Measurements from ENCODE around the gene FAM162A. TPM values are rescaled to one million over a fixed set of nuclear protein-coding genes. Genes with fewer than 3 reads are reported as not detected.
"Not testable (repeated sequence)": the region's sequence is repeated elsewhere in the genome, so short reads cannot be mapped to it uniquely, and the experiment has no call there.

Gene FAM162A
- total RNA-seq, 1 experiment from 2014 or later, result 32.7 TPM

- DNase-seq (ENCODE audit: extremely low read depth, low read depth), result no peak
Measured at GRCh38 chr3:122415104-122415744, 31.2 kb downstream of the FAM162A start.

- peak; percentile 95 for DNase-seq (ENCODE audit: extremely low read depth, low read depth)
Measured at GRCh38 chr3:122415762-122416654, 32.0 kb downstream of the FAM162A start, which contains the start of gene WDR5B. WDR5B (minus strand) TSS chr3:122416062; CDS start chr3:122415528, 534 bp downstream.

GRCh38 chr3:122416966-122417365 is 33.0 kb downstream of the FAM162A start:
- no peak for DNase-seq (ENCODE audit: extremely low read depth, low read depth)

- DNase-seq (ENCODE audit: extremely low read depth, low read depth), result no peak
Measured at GRCh38 chr3:122421101-122421500, 37.1 kb downstream of the FAM162A start.

DNA sequence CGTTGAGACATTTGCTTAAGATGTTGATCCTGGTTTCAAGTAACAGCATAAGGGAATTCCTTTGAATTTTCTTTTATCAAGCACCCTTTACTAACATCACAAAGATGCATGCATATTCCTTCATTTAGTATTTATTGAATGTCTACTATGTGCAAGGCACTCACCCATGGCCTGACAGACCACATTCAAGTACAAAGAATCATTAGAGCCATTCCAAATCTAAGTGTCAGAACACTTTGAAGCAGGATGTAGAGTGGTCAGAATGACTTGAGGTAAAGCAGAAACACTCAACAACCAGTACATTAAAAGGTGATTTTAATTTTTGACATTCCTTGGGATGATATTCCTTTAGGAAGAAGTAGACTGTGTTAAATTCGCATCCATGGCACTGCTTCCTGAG is 37.9 kb downstream of the FAM162A start:
- no peak for DNase-seq (ENCODE audit: extremely low read depth, low read depth)

DNA sequence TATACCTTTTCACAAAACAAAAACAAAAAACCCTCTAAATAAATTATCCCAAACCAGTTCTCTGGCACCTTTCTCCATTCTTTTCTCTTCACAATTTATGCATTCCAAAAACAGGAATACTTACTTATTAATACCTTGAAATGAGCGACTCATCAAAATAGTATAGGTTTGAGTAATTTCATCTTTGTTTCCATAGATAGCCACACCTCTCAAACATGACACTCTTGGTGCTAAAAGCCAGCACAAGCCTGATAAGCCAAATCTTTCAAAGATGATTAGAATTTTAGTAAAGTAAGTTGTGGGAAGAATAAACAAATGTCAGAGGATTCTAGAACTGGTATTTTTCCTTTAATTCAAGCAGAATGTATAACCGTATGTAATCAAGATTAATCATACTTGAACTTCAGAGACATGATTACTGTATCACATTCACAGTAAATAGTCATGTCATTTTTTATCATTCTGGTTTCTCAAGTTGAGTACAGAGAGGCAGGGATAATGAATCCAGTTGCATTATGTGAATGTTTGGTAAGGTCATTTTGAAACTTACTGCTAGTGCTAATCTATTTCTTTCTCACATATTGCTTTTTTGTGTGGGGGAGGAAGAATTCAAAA is 44.0 kb downstream of the FAM162A start:
- DNase-seq (ENCODE audit: extremely low read depth, low read depth), result no peak

DNA sequence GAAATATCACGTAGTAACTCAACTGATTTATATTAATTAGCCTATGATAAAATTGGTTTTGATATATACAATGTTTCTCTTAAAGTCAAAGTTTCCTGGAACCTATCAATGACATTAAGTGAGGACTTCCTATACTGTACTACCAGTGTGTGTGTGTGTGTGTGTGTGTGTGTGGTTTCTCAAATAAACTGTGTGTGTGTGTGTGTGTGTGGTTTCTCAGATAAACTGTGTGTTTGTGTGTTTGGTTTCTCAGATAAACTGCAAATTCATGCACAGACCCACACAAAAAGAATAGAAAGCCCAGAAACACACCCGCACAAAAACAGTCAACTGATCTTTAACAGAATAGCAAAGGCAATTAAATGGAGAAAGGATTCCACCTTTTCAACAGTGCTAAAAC is 46.4 kb downstream of the FAM162A start:
- no peak for DNase-seq (ENCODE audit: extremely low read depth, low read depth)

GRCh38 chr3:122435950-122436349 is 52.0 kb downstream of the FAM162A start:
- no peak for DNase-seq (ENCODE audit: extremely low read depth, low read depth)

DNA sequence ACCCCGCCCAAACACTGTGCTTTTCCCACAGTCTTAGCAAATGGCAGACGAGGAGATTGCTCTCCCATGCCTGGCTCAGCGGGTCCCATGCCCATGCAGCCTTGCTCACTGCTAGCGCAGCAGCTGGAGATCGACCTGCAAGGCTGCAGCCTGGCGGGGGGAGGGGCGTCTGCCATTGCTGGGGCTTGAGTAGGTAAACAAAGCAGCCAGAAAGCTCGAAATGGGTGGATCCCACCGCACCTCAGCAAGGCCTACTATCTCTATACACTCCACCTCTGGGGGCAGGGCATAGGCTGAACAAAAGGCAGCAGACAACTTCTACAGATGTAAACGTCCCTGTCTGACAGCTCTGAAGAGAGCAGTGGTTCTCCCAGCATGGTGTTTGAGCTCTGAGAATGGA is 59.1 kb downstream of the FAM162A start:
- DNase-seq (ENCODE audit: extremely low read depth, low read depth), result no peak

- not testable (repeated sequence) for DNase-seq (ENCODE audit: extremely low read depth, low read depth)
Measured at GRCh38 chr3:122443762-122444490, 59.9 kb downstream of the FAM162A start.

- DNase-seq (ENCODE audit: extremely low read depth, low read depth), result not testable (repeated sequence)
Measured at GRCh38 chr3:122444491-122444887, 60.5 kb downstream of the FAM162A start.

DNA sequence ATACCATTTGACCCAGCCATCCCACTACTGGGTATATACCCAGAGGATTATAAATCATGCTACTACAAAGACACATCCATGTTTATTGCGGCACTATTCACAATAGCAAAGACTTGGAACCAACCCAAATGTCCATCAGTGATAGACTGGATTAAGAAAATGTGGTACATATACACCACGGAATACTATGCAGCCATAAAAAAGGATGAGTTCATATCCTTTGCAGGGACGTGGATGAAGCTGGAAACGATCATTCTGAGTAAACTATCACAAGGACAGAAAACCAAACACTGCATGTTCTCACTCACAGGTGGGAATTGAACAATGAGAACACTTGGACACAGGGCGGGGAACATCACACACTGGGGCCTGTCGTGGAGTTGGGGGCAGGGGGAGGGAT is 64.2 kb downstream of the FAM162A start:
- DNase-seq (ENCODE audit: extremely low read depth, low read depth), result not testable (repeated sequence)

GRCh38 chr3:122451371-122451770 is 67.4 kb downstream of the FAM162A start:
- no peak for DNase-seq (ENCODE audit: extremely low read depth, low read depth)

GRCh38 chr3:122456074-122456473 is 72.1 kb downstream of the FAM162A start:
- no peak for DNase-seq (ENCODE audit: extremely low read depth, low read depth)

- DNase-seq (ENCODE audit: extremely low read depth, low read depth), result no peak
Measured at GRCh38 chr3:122457706-122458105, 73.7 kb downstream of the FAM162A start.

GRCh38 chr3:122458992-122459391 is 75.0 kb downstream of the FAM162A start:
- peak; percentile 25 for DNase-seq (ENCODE audit: extremely low read depth, low read depth)

- DNase-seq (ENCODE audit: extremely low read depth, low read depth), result no peak
Measured at GRCh38 chr3:122461806-122462205, 77.8 kb downstream of the FAM162A start.
